Stimulated activated CD4-positive, alpha-beta T cell treated with anti-CD3 and anti-CD28 coated beads, Interleukin-1b, Interleukin-23, amount 100 ng/mL, for 48 hours (primary cell): ENCODE data around the gene CD248.
"Not testable (repeated sequence)": the region's sequence is repeated elsewhere in the genome, so short reads cannot be mapped to it uniquely, and the experiment has no call there.

ENCODE experiments used
- DNase-seq: peaks from one replicate; pipeline ENCODE4 v3.0.0-alpha.2; 2020

Gene CD248

GRCh38 chr11:66287211-66287888 is 29.5 kb downstream of the CD248 start:
- DNase-seq, result no peak

- no peak for DNase-seq
Observed at GRCh38 chr11:66286699-66287098, 30.1 kb downstream of the CD248 start.

- DNase-seq, result no peak
Observed at GRCh38 chr11:66285250-66285947, 31.4 kb downstream of the CD248 start.

GRCh38 chr11:66284526-66285078 is 32.2 kb downstream of the CD248 start:
- no peak for DNase-seq

- DNase-seq, result no peak
Observed at GRCh38 chr11:66283461-66284105, 33.3 kb downstream of the CD248 start.

- peak; percentile 98 for DNase-seq
Observed at GRCh38 chr11:66282468-66283455, 34.1 kb downstream of the CD248 start.

- no peak for DNase-seq
Observed at GRCh38 chr11:66281776-66282467, 34.9 kb downstream of the CD248 start.

- no peak for DNase-seq
Observed at GRCh38 chr11:66281001-66281400, 35.8 kb downstream of the CD248 start.

- no peak for DNase-seq
Observed at GRCh38 chr11:66280428-66280827, 36.4 kb downstream of the CD248 start.

- no peak for DNase-seq
Observed at GRCh38 chr11:66279092-66279734, 37.6 kb downstream of the CD248 start.

GRCh38 chr11:66278363-66279091 is 38.3 kb downstream of the CD248 start:
- no peak for DNase-seq

GRCh38 chr11:66277471-66278362 is 39.1 kb downstream of the CD248 start, which contains the start of gene CNIH2:
CNIH2 (plus strand) TSS chr11:66278175; CDS start chr11:66278457, 282 bp downstream.
- DNase-seq, result no peak

GRCh38 chr11:66277064-66277463 is 39.8 kb downstream of the CD248 start:
- not testable (repeated sequence) for DNase-seq

- DNase-seq, result not testable (repeated sequence)
Observed at GRCh38 chr11:66276619-66277018, 40.2 kb downstream of the CD248 start.

GRCh38 chr11:66275984-66276612 is 40.7 kb downstream of the CD248 start:
- DNase-seq, result no peak

GRCh38 chr11:66275396-66275795 is 41.4 kb downstream of the CD248 start:
- no peak for DNase-seq

GRCh38 chr11:66274219-66274618 is 42.6 kb downstream of the CD248 start:
- no peak for DNase-seq

- DNase-seq, result no peak
Observed at GRCh38 chr11:66272596-66272995, 44.2 kb downstream of the CD248 start.

- DNase-seq, result no peak
Observed at GRCh38 chr11:66271816-66272215, 45.0 kb downstream of the CD248 start.
